Measurements from ENCODE around the gene ZBBX. TPM values are rescaled to one million over a fixed set of nuclear protein-coding genes. Genes with fewer than 3 reads are reported as not detected.
"Not testable (repeated sequence)": the region's sequence is repeated elsewhere in the genome, so short reads cannot be mapped to it uniquely, and the experiment has no call there.

The ZBBX gene
- 0.22 TPM for polyA plus RNA-seq (2013, experiment 1 of 2)
- 0.07 TPM for polyA plus RNA-seq (2013, experiment 2 of 2)

- no peak within 1 kb of the TSS for H3K18ac ChIP-seq (ENCODE audit: low read depth in 1 of 2, low read length in 2 of 2)
- peak within 1 kb of the TSS; percentile 65 for H3K9ac ChIP-seq (ENCODE audit: low read length)
- H3K27ac ChIP-seq (ENCODE audit: low read length, poor library complexity, severe bottlenecking): no peak within 1 kb of the TSS
- no peaks in the 10 kb centered on the region for H3K27me3 ChIP-seq (ENCODE audit: control insufficient read depth in 1 of 2, insufficient read depth in 1 of 2, low read length in 2 of 2)
- no peak within 1 kb of the TSS for H3K23ac ChIP-seq (ENCODE audit: low read length in 2 of 2)
- H2BK12ac ChIP-seq (ENCODE audit: low read length in 2 of 2): no peak within 1 kb of the TSS
- H3K4me3 ChIP-seq (ENCODE audit: insufficient read depth in 1 of 2, low read depth in 1 of 2, low read length in 2 of 2): peak within 1 kb of the TSS; percentile 66 to 78
- H4K91ac ChIP-seq (ENCODE audit: low read length): no peak within 1 kb of the TSS
- H3K4me2 ChIP-seq (ENCODE audit: low read length, poor library complexity, severe bottlenecking): peak within 1 kb of the TSS; percentile 71
- no peak within 1 kb of the TSS for H2BK5ac ChIP-seq (ENCODE audit: low read depth, low read length, poor library complexity, severe bottlenecking)
- H2AK5ac ChIP-seq (ENCODE audit: low read length, severe bottlenecking): no peak within 1 kb of the TSS
- peak within 1 kb of the TSS; percentile 80 for H2AFZ ChIP-seq (ENCODE audit: low read depth, low read length)
- no peak within 1 kb of the TSS for H3K14ac ChIP-seq (ENCODE audit: low read length in 2 of 2)
- H3K79me1 ChIP-seq (replicated peaks; ENCODE audit: low read length, poor library complexity, severe bottlenecking): no peaks in the 10 kb centered on the region
- H3K36me3 ChIP-seq (ENCODE audit: control insufficient read depth in 1 of 2, insufficient read depth in 2 of 2, low read depth in 1 of 2, low read length in 2 of 2): no peaks in the 10 kb centered on the region
- H4K8ac ChIP-seq (ENCODE audit: low read length): no peak within 1 kb of the TSS
- no peaks in the 10 kb centered on the region for H3K9me3 ChIP-seq (ENCODE audit: control insufficient read depth, low read length)
- no peak within 1 kb of the TSS for H3K4ac ChIP-seq (ENCODE audit: low read depth in 1 of 2, low read length in 2 of 2)
- H2BK15ac ChIP-seq (ENCODE audit: low read depth, poor library complexity, severe bottlenecking): no peak within 1 kb of the TSS
- peak; percentile 89 for DNase-seq
- H3K4me1 ChIP-seq (ENCODE audit: control insufficient read depth, insufficient read depth, low read depth, low read length): peaks cover 3% of the 10 kb centered on the region
- WGBS: 3% methylated on average over 22 of the region's 28 CpGs
- H2BK120ac ChIP-seq (ENCODE audit: low read depth, low read length): no peak within 1 kb of the TSS
Observed at GRCh38 chr3:167380004-167380689, at the start of gene ZBBX. Gene ZBBX, minus strand, starts transcription at chr3:167380297. Its CDS starts 7,396 bp downstream, at chr3:167372901.

GRCh38 chr3:167426962-167427361, 46.9 kb upstream of the ZBBX start:
- not testable (repeated sequence) for H3K14ac ChIP-seq (ENCODE audit: low read length in 2 of 2); H3K9me3 ChIP-seq (ENCODE audit: control insufficient read depth, low read length); DNase-seq; H3K27me3 ChIP-seq (ENCODE audit: control insufficient read depth in 1 of 2, insufficient read depth in 1 of 2, low read length in 2 of 2); H3K79me1 ChIP-seq (replicated peaks; ENCODE audit: low read length, poor library complexity, severe bottlenecking); H3K36me3 ChIP-seq (ENCODE audit: control insufficient read depth in 1 of 2, insufficient read depth in 2 of 2, low read depth in 1 of 2, low read length in 2 of 2); H3K4me3 ChIP-seq (ENCODE audit: insufficient read depth in 1 of 2, low read depth in 1 of 2, low read length in 2 of 2); H2BK15ac ChIP-seq (ENCODE audit: low read depth, poor library complexity, severe bottlenecking); H3K18ac ChIP-seq (ENCODE audit: low read depth in 1 of 2, low read length in 2 of 2); H4K91ac ChIP-seq (ENCODE audit: low read length); H2BK12ac ChIP-seq (ENCODE audit: low read length in 2 of 2); H2BK120ac ChIP-seq (ENCODE audit: low read depth, low read length); H3K9ac ChIP-seq (ENCODE audit: low read length); H2AK5ac ChIP-seq (ENCODE audit: low read length, severe bottlenecking); H3K4ac ChIP-seq (ENCODE audit: low read depth in 1 of 2, low read length in 2 of 2); H2BK5ac ChIP-seq (ENCODE audit: low read depth, low read length, poor library complexity, severe bottlenecking); H4K8ac ChIP-seq (ENCODE audit: low read length); H3K4me2 ChIP-seq (ENCODE audit: low read length, poor library complexity, severe bottlenecking); H3K23ac ChIP-seq (ENCODE audit: low read length in 2 of 2); H2AFZ ChIP-seq (ENCODE audit: low read depth, low read length); H3K4me1 ChIP-seq (ENCODE audit: control insufficient read depth, insufficient read depth, low read depth, low read length); H3K27ac ChIP-seq (ENCODE audit: low read length, poor library complexity, severe bottlenecking)
- 82% methylated on average over 3 of the region's 3 CpGs for WGBS

- H3K36me3 ChIP-seq (ENCODE audit: control insufficient read depth in 1 of 2, insufficient read depth in 2 of 2, low read depth in 1 of 2, low read length in 2 of 2); H3K9ac ChIP-seq (ENCODE audit: low read length); H3K18ac ChIP-seq (ENCODE audit: low read depth in 1 of 2, low read length in 2 of 2); H3K23ac ChIP-seq (ENCODE audit: low read length in 2 of 2); H4K8ac ChIP-seq (ENCODE audit: low read length); H3K4ac ChIP-seq (ENCODE audit: low read depth in 1 of 2, low read length in 2 of 2); DNase-seq; H3K4me3 ChIP-seq (ENCODE audit: insufficient read depth in 1 of 2, low read depth in 1 of 2, low read length in 2 of 2); H2BK12ac ChIP-seq (ENCODE audit: low read length in 2 of 2); H3K27ac ChIP-seq (ENCODE audit: low read length, poor library complexity, severe bottlenecking); H2BK5ac ChIP-seq (ENCODE audit: low read depth, low read length, poor library complexity, severe bottlenecking); H3K27me3 ChIP-seq (ENCODE audit: control insufficient read depth in 1 of 2, insufficient read depth in 1 of 2, low read length in 2 of 2); H3K14ac ChIP-seq (ENCODE audit: low read length in 2 of 2); H2AFZ ChIP-seq (ENCODE audit: low read depth, low read length); H3K9me3 ChIP-seq (ENCODE audit: control insufficient read depth, low read length); H3K4me1 ChIP-seq (ENCODE audit: control insufficient read depth, insufficient read depth, low read depth, low read length); H3K4me2 ChIP-seq (ENCODE audit: low read length, poor library complexity, severe bottlenecking); H3K79me1 ChIP-seq (replicated peaks; ENCODE audit: low read length, poor library complexity, severe bottlenecking); H4K91ac ChIP-seq (ENCODE audit: low read length); H2AK5ac ChIP-seq (ENCODE audit: low read length, severe bottlenecking); H2BK120ac ChIP-seq (ENCODE audit: low read depth, low read length); H2BK15ac ChIP-seq (ENCODE audit: low read depth, poor library complexity, severe bottlenecking): not testable (repeated sequence)
- WGBS: 74% methylated on average over 4 of the region's 4 CpGs
Observed at GRCh38 chr3:167422396-167422795, 42.3 kb upstream of the ZBBX start.

GRCh38 chr3:167409611-167410010, 29.5 kb upstream of the ZBBX start:
- no peaks in the 10 kb centered on the region for H3K36me3 ChIP-seq (ENCODE audit: control insufficient read depth in 1 of 2, insufficient read depth in 2 of 2, low read depth in 1 of 2, low read length in 2 of 2)
- no peaks in the 10 kb centered on the region for H3K4me1 ChIP-seq (ENCODE audit: control insufficient read depth, insufficient read depth, low read depth, low read length)
- no peak overlapping the region for H3K9ac ChIP-seq (ENCODE audit: low read length)
- H2BK120ac ChIP-seq (ENCODE audit: low read depth, low read length): no peak overlapping the region
- no peak overlapping the region for H3K4me2 ChIP-seq (ENCODE audit: low read length, poor library complexity, severe bottlenecking)
- DNase-seq: no peak
- no peak overlapping the region for H3K4ac ChIP-seq (ENCODE audit: low read depth in 1 of 2, low read length in 2 of 2)
- no peak overlapping the region for H2AFZ ChIP-seq (ENCODE audit: low read depth, low read length)
- WGBS: no CpG with 5 or more reads among the region's 1 CpG
- H4K91ac ChIP-seq (ENCODE audit: low read length): no peak overlapping the region
- no peak overlapping the region for H2BK15ac ChIP-seq (ENCODE audit: low read depth, poor library complexity, severe bottlenecking)
- no peaks in the 10 kb centered on the region for H3K79me1 ChIP-seq (replicated peaks; ENCODE audit: low read length, poor library complexity, severe bottlenecking)
- no peak overlapping the region for H3K14ac ChIP-seq (ENCODE audit: low read length in 2 of 2)
- no peak overlapping the region for H3K18ac ChIP-seq (ENCODE audit: low read depth in 1 of 2, low read length in 2 of 2)
- H4K8ac ChIP-seq (ENCODE audit: low read length): no peak overlapping the region
- H3K27ac ChIP-seq (ENCODE audit: low read length, poor library complexity, severe bottlenecking): no peak overlapping the region
- no peaks in the 10 kb centered on the region for H3K9me3 ChIP-seq (ENCODE audit: control insufficient read depth, low read length)
- H2BK12ac ChIP-seq (ENCODE audit: low read length in 2 of 2): no peak overlapping the region
- H2BK5ac ChIP-seq (ENCODE audit: low read depth, low read length, poor library complexity, severe bottlenecking): no peak overlapping the region
- no peak overlapping the region for H3K23ac ChIP-seq (ENCODE audit: low read length in 2 of 2)
- no peak overlapping the region for H2AK5ac ChIP-seq (ENCODE audit: low read length, severe bottlenecking)
- no peak overlapping the region for H3K4me3 ChIP-seq (ENCODE audit: insufficient read depth in 1 of 2, low read depth in 1 of 2, low read length in 2 of 2)
- H3K27me3 ChIP-seq (ENCODE audit: control insufficient read depth in 1 of 2, insufficient read depth in 1 of 2, low read length in 2 of 2): no peaks in the 10 kb centered on the region
